Spleen (tissue), 11 donors: ENCODE measurements around the gene SNX24. TPM values are rescaled to one million over a fixed set of nuclear protein-coding genes. Genes with fewer than 3 reads are reported as not detected.

Experiments used
- DNase-seq: peaks from one replicate; pipeline ENCODE4 v3.0.0-alpha.2; 2020
- H3K27ac ChIP-seq, 8 donors: fragments of 200-600 bp; sonication (generic) in 7 of 8; 1 replicate in 4 of 8; 2 replicates in 4 of 8; pipeline versions ENCODE4 v1.5.0 to v1.8.0; 2016 to 2021; ENCODE audit warnings: inconsistent platforms in 4 of 8, mild to moderate bottlenecking in 4 of 8, moderate library complexity in 1 of 8
- H3K27me3 ChIP-seq, 7 donors: fragments of 200-600 bp; sonication (generic) in 6 of 7; replicated peaks in 1 of 7; 1 replicate in 4 of 7; 2 replicates in 3 of 7; pipeline versions ENCODE4 v1.5.0 to v1.8.0; 2016 to 2021; ENCODE audit warnings: inconsistent platforms in 3 of 7, mild to moderate bottlenecking in 1 of 7
- H3K36me3 ChIP-seq, 6 donors: fragments of 200-600 bp; sonication (generic) in 5 of 6; 1 replicate in 4 of 6; 2 replicates in 2 of 6; pipeline versions ENCODE4 v1.5.0 to v1.8.0; 2016 to 2021; ENCODE audit warnings: inconsistent platforms in 2 of 6
- H3K4me1 ChIP-seq, 6 donors: fragments of 200-600 bp; sonication (generic) in 5 of 6; 1 replicate in 3 of 6; 2 replicates in 3 of 6; pipeline versions ENCODE4 v1.5.0 to v1.8.0; 2016 to 2021; ENCODE audit warnings: inconsistent platforms in 3 of 6
- H3K4me3 ChIP-seq, 8 donors: fragments of 200-600 bp; sonication (generic) in 7 of 8; 1 replicate in 4 of 8; 2 replicates in 4 of 8; pipeline versions ENCODE4 v1.5.0 to v1.8.0; 2016 to 2021; ENCODE audit warnings: inconsistent platforms in 4 of 8, mild to moderate bottlenecking in 4 of 8, moderate library complexity in 2 of 8
- H3K9me3 ChIP-seq, 8 donors: fragments of 200-600 bp; sonication (generic) in 7 of 8; 1 replicate in 4 of 8; 2 replicates in 4 of 8; pipeline versions ENCODE4 v1.5.0 to v1.8.0; 2016 to 2021; ENCODE audit warnings: inconsistent platforms in 4 of 8
- CTCF ChIP-seq, 11 experiments: fragments of 200-600 bp in 7 of 11; fragments of 450-650 bp in 4 of 11; sonication (generic) in 4 of 11; IDR thresholded peaks in 8 of 11; conservative IDR thresholded peaks in 3 of 11; 1 replicate in 7 of 11; 2 replicates in 4 of 11; pipeline versions ENCODE4 v1.4.0 to v1.8.0; 2016 to 2021; ENCODE audit warnings: antibody characterized with exemption in 11 of 11, inconsistent platforms in 4 of 11, mild to moderate bottlenecking in 1 of 11
- POLR2A ChIP-seq, 3 donors: fragments of 450-650 bp; IDR thresholded peaks; one replicate each; pipeline ENCODE4 v1.5.1; 2017; ENCODE audit warnings: antibody characterized with exemption in 3 of 3, mild to moderate bottlenecking in 1 of 3
- POLR2AphosphoS5 ChIP-seq, 3 donors: sonication (generic); formaldehyde crosslinking; IDR thresholded peaks; one replicate each; pipeline ENCODE4 v1.5.1; 2017; ENCODE audit warnings: antibody characterized with exemption in 3 of 3
- WGBS, 5 donors: extraction: QIAGEN DNeasy Blood & Tissue Kit in 3 of 5; methylation state at CpG; one replicate each; pipeline versions ENCODE4 v1.1.5 to v1.1.7; 2013 to 2018; 5-methylcytosine and 5-hydroxymethylcytosine counted together
- intact Hi-C: fragments of 100-400 bp; cut with DNase I; formaldehyde crosslinking; loops from one replicate; pipeline ENCODE4 v1.15.0; 2023; ENCODE audit warnings: low total_unique reads
- polyA plus RNA-seq, 3 donors: library from polyadenylated mRNA; stranded (reverse); fragments of 200-250 nt; gene quantifications; one replicate each; pipeline ENCODE4 v1.2.1, GENCODE V29; 2013
- total RNA-seq, 7 donors: library from RNA; depleted of rRNA in 3 of 7; stranded (reverse); fragments of >200 nt in 3 of 7; fragmentation: NEBNext Ultra II Directional in 4 of 7; extraction: Animal tissue kit (Norgen Biotek cat#: 25700) in 4 of 7; gene quantifications; one replicate each; pipeline versions ENCODE4 v1.1.0 to v1.2.1, GENCODE V29; 2016 to 2021
- donor health status: healthy with polysubstance abuse.
- donor health status: DM: no; HTN: no; CAD: no; lungs with moderate emphysema.
- donor health status: DM: no; HTN: no; CAD: no.
- donor health status: Bipolar disorder and iron deficiency.
- donor health status: healthy.
- donor health status: DM: no; HTN: no; CAD: no.
- donor health status: DM: yes; HTN: yes; CAD: no.

Gene SNX24
- total and polyA plus RNA-seq, 10 donors: 5.2 to 17.4 (median 11.7) TPM

- intact Hi-C loops: no loop called here
- H3K9me3 ChIP-seq: no peaks in the 10 kb centered on the region
- peaks cover 0 to 7% (median 0%) of the 10 kb centered on the region in 6 donors for H3K36me3 ChIP-seq
- no peak for DNase-seq
- TF ChIP-seq POLR2A (IDR thresholded peaks at IDR 0.05) (no peak), CTCF (IDR thresholded peaks at IDR 0.05 in 8 of 11, conservative IDR thresholded peaks at IDR 0.05 in 3 of 11) (no peak), POLR2AphosphoS5 (IDR thresholded peaks at IDR 0.05) (no peak)
- H3K4me1 ChIP-seq: no peaks in the 10 kb centered on the region
- no peaks in the 10 kb centered on the region for H3K27me3 ChIP-seq
- H3K4me3 ChIP-seq: no peak overlapping the region
- 91 to 96% (median 96%) methylated on average over 6 of the region's 6 CpGs for WGBS, 5 donors
- no peak overlapping the region for H3K27ac ChIP-seq
These were observed 161.8 kb downstream of the SNX24 start for GRCh38 chr5:123007182-123007581.

- no peak overlapping the region for H3K27ac ChIP-seq
- H3K36me3 ChIP-seq: peaks cover 0 to 7% (median 0%) of the 10 kb centered on the region in 6 donors
- TF ChIP-seq POLR2AphosphoS5 (IDR thresholded peaks at IDR 0.05): no peak
- no peak for TF ChIP-seq CTCF (IDR thresholded peaks at IDR 0.05 in 8 of 11, conservative IDR thresholded peaks at IDR 0.05 in 3 of 11)
- no peak for TF ChIP-seq POLR2A (IDR thresholded peaks at IDR 0.05)
These were observed 162.3 kb downstream of the SNX24 start for GRCh38 chr5:123007754-123008153.

GRCh38 chr5:123012321-123012720, 166.9 kb downstream of the SNX24 start:
- Histone ChIP-seq H3K9me3 (peaks cover 0 to 6% (median 0%) of the 10 kb centered on the region in 8 donors), H3K4me1 (no peaks in the 10 kb centered on the region), H3K4me3 (no peak overlapping the region), H3K36me3 (peaks cover 0 to 7% (median 0%) of the 10 kb centered on the region in 6 donors), H3K27ac (no peak overlapping the region), H3K27me3 (no peaks in the 10 kb centered on the region)
- TF ChIP-seq POLR2A (IDR thresholded peaks at IDR 0.05) (no peak), CTCF (IDR thresholded peaks at IDR 0.05 in 8 of 11, conservative IDR thresholded peaks at IDR 0.05 in 3 of 11) (no peak), POLR2AphosphoS5 (IDR thresholded peaks at IDR 0.05) (no peak)
- WGBS, 5 donors: 77 to 89% (median 80%) methylated on average over 1 of the region's 1 CpG
- intact Hi-C loops: no loop called here
- no peak for DNase-seq

More at GRCh38 chr5:123007754-123008153, 162.3 kb downstream of the SNX24 start:
- Histone ChIP-seq H3K27me3 (no peaks in the 10 kb centered on the region), H3K4me1 (no peaks in the 10 kb centered on the region), H3K4me3 (no peak overlapping the region), H3K9me3 (no peaks in the 10 kb centered on the region)
- WGBS, 5 donors: 91 to 95% (median 93%) methylated on average over 6 of the region's 6 CpGs
- intact Hi-C loops: no loop called here
- DNase-seq: no peak

GRCh38 chr5:123014689-123015088, 169.3 kb downstream of the SNX24 start:
- H3K27me3 ChIP-seq: no peaks in the 10 kb centered on the region
- no peak for TF ChIP-seq POLR2A (IDR thresholded peaks at IDR 0.05)
- no peak for TF ChIP-seq CTCF (IDR thresholded peaks at IDR 0.05 in 8 of 11, conservative IDR thresholded peaks at IDR 0.05 in 3 of 11)
- no peak for TF ChIP-seq POLR2AphosphoS5 (IDR thresholded peaks at IDR 0.05)
- no peak overlapping the region for H3K27ac ChIP-seq
- no peaks in the 10 kb centered on the region for H3K36me3 ChIP-seq
- no peak overlapping the region for H3K4me3 ChIP-seq
- no peaks in the 10 kb centered on the region for H3K4me1 ChIP-seq
- 85 to 97% (median 93%) methylated on average over 1 of the region's 1 CpG for WGBS, 5 donors
- no peak for DNase-seq
- intact Hi-C loops: no loop called here
- H3K9me3 ChIP-seq: peaks cover 0 to 6% (median 0%) of the 10 kb centered on the region in 8 donors
